ENCODE results near the gene SUFU. TPM values are rescaled to one million over a fixed set of nuclear protein-coding genes. Genes with fewer than 3 reads are reported as not detected.

SUFU gene
- total RNA-seq, 1 experiment from 2014 or later = 2.7 TPM

DNA sequence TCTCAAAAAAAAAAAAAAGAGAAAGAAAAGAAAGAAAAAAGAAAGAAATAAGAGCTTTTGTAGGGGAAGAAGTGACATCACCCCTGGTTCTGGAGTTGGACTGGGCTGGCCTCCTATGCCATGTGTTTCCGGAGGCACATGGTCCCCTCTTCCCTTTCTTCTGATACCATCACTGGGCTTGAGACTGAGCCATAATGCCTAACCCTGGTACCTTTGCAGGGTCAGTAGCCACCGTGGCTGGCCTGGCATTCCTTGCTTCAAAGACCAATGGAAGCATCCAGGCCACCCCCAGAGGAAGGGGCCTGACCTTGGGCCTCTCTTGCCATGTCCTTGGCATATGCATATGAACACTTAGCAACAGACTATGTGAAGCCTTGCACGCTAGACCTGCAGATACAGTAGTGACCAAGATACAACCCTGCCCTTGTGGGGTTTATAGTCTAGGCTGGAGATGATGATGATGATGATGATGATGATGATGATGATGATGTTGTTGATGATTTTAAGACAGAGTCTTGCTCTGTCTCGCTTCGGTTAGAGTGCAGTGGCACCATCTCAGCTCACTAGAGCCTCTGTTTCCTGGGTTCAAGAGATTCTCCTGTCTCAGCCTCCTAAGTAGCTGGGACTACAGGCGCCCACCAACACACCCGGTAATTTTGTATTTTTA is 31.8 kb downstream of the SUFU start:
- CTCF ChIA-PET = no interaction called here
- H3K9me2 ChIP-seq (replicated peaks; ENCODE audit: low read length) = no peaks in the 10 kb centered on the region
- no peaks in the 10 kb centered on the region for H3K27me3 ChIP-seq (ENCODE audit: low read length)
- intact Hi-C loops (cut with micrococcal nuclease) = no loop called here
- no TSS peak for BruUV-seq (replicated peaks)
- H2AFZ ChIP-seq (ENCODE audit: low read length) = no peak overlapping the region
- H3K9me3 ChIP-seq (ENCODE audit: low read length) = no peaks in the 10 kb centered on the region
- H3K4me1 ChIP-seq (ENCODE audit: insufficient read depth, low read length) = no peaks in the 10 kb centered on the region
- POLR2A ChIA-PET (ENCODE audit: unreplicated experiment) = no interaction called here
- H3K27ac ChIP-seq (ENCODE audit: low read length) = no peak overlapping the region
- no peak overlapping the region for H3K4me3 ChIP-seq (ENCODE audit: low read length)
- no peaks in the 10 kb centered on the region for H3K79me2 ChIP-seq (ENCODE audit: low read length)
- no peaks in the 10 kb centered on the region for H3F3A ChIP-seq (ENCODE audit: low read length, unreplicated experiment)
- H3K9ac ChIP-seq (ENCODE audit: low read length) = no peak overlapping the region
- H3K4me2 ChIP-seq (ENCODE audit: low read length) = no peak overlapping the region
- no peak for DNase-seq
- no peak for ATAC-seq
- TF ChIP-seq, protein P1, sequence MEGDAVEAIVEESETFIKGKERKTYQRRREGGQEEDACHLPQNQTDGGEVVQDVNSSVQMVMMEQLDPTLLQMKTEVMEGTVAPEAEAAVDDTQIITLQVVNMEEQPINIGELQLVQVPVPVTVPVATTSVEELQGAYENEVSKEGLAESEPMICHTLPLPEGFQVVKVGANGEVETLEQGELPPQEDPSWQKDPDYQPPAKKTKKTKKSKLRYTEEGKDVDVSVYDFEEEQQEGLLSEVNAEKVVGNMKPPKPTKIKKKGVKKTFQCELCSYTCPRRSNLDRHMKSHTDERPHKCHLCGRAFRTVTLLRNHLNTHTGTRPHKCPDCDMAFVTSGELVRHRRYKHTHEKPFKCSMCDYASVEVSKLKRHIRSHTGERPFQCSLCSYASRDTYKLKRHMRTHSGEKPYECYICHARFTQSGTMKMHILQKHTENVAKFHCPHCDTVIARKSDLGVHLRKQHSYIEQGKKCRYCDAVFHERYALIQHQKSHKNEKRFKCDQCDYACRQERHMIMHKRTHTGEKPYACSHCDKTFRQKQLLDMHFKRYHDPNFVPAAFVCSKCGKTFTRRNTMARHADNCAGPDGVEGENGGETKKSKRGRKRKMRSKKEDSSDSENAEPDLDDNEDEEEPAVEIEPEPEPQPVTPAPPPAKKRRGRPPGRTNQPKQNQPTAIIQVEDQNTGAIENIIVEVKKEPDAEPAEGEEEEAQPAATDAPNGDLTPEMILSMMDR (conservative IDR thresholded peaks at IDR 0.05; ENCODE audit: low read depth, low read length) = no peak
- TF ChIP-seq EZH2phosphoT487 (IDR thresholded peaks at IDR 0.05; ENCODE audit: borderline replicate concordance, low read length) (no peak), EZH2 (IDR thresholded peaks at IDR 0.05; ENCODE audit: low read length, unreplicated experiment) (no peak)
- H3K36me3 ChIP-seq (ENCODE audit: low read depth, low read length) = no peaks in the 10 kb centered on the region
- no peaks in the 10 kb centered on the region for H4K20me1 ChIP-seq (ENCODE audit: low read length)

DNA sequence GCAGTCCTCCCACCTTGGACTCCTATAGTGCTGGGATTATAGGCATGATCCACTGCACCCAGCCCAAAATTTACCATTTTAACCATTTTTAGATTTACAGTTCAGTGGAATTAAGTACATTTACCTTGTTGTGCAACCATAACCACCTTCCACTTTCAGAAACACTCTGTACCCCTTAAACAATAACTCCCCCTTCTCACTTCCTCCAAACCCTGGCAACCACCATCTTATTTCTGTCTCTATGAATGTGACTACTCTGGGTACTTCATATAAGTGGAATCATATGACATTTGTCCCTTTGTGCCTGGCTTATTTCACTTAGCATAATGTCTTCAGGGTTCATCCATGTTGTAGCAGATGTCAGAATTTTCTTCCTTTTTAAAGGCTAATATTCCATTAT is 33.6 kb downstream of the SUFU start:
- Histone ChIP-seq H3F3A (ENCODE audit: low read length, unreplicated experiment) (no peaks in the 10 kb centered on the region), H3K9ac (ENCODE audit: low read length) (no peak overlapping the region), H3K4me3 (ENCODE audit: low read length) (no peak overlapping the region), H3K79me2 (ENCODE audit: low read length) (no peaks in the 10 kb centered on the region), H3K27ac (ENCODE audit: low read length) (no peak overlapping the region), H3K27me3 (ENCODE audit: low read length) (no peaks in the 10 kb centered on the region), H3K9me2 (replicated peaks; ENCODE audit: low read length) (no peaks in the 10 kb centered on the region), H4K20me1 (ENCODE audit: low read length) (no peaks in the 10 kb centered on the region), H2AFZ (ENCODE audit: low read length) (no peak overlapping the region), H3K9me3 (ENCODE audit: low read length) (no peaks in the 10 kb centered on the region), H3K4me2 (ENCODE audit: low read length) (no peak overlapping the region), H3K4me1 (ENCODE audit: insufficient read depth, low read length) (no peaks in the 10 kb centered on the region), H3K36me3 (ENCODE audit: low read depth, low read length) (no peaks in the 10 kb centered on the region)
- ChIA-PET POLR2A (ENCODE audit: unreplicated experiment) (no interaction called here), CTCF (no interaction called here)
- DNase-seq (no peak), ATAC-seq (no peak)
- intact Hi-C loops (cut with micrococcal nuclease) = no loop called here
- TF ChIP-seq EZH2 (IDR thresholded peaks at IDR 0.05; ENCODE audit: low read length, unreplicated experiment) = no peak
- no peak for TF ChIP-seq EZH2phosphoT487 (IDR thresholded peaks at IDR 0.05; ENCODE audit: borderline replicate concordance, low read length)
- TF ChIP-seq, protein P1 (conservative IDR thresholded peaks at IDR 0.05; ENCODE audit: low read depth, low read length) = no peak
- no TSS peak for BruUV-seq (replicated peaks)

DNA sequence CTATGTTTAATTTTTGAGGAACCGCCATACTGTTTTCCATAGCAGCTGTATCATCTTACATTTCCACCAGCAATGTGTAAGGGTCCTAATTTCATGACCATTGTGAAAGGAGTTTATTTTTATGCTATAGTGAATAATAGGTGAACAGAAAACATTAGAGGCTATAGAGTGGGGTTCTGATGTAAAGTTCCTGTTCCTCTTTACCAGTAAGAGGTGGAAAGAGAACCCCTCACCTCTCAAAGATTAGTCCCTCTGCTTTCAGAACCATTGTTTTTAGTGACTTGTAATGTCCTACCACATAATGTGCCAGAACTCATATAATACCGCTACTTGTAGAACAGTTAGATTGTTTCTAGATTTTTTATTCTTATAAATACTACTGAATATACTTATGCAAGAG is 34.2 kb downstream of the SUFU start:
- Histone ChIP-seq H3K79me2 (ENCODE audit: low read length) (no peaks in the 10 kb centered on the region), H3K9me3 (ENCODE audit: low read length) (no peaks in the 10 kb centered on the region), H3K27ac (ENCODE audit: low read length) (no peak overlapping the region), H3K27me3 (ENCODE audit: low read length) (no peaks in the 10 kb centered on the region), H3K9me2 (replicated peaks; ENCODE audit: low read length) (no peaks in the 10 kb centered on the region), H3K36me3 (ENCODE audit: low read depth, low read length) (no peaks in the 10 kb centered on the region), H2AFZ (ENCODE audit: low read length) (no peak overlapping the region), H4K20me1 (ENCODE audit: low read length) (no peaks in the 10 kb centered on the region), H3K4me3 (ENCODE audit: low read length) (no peak overlapping the region), H3K4me1 (ENCODE audit: insufficient read depth, low read length) (no peaks in the 10 kb centered on the region), H3F3A (ENCODE audit: low read length, unreplicated experiment) (no peaks in the 10 kb centered on the region), H3K4me2 (ENCODE audit: low read length) (no peak overlapping the region), H3K9ac (ENCODE audit: low read length) (no peak overlapping the region)
- no peak for ATAC-seq
- no TSS peak for BruUV-seq (replicated peaks)
- TF ChIP-seq EZH2 (IDR thresholded peaks at IDR 0.05; ENCODE audit: low read length, unreplicated experiment) (no peak), EZH2phosphoT487 (IDR thresholded peaks at IDR 0.05; ENCODE audit: borderline replicate concordance, low read length) (no peak)
- TF ChIP-seq, protein P1 (conservative IDR thresholded peaks at IDR 0.05; ENCODE audit: low read depth, low read length) = no peak
- POLR2A ChIA-PET (ENCODE audit: unreplicated experiment) = no interaction called here
- CTCF ChIA-PET = no interaction called here
- no peak for DNase-seq
- intact Hi-C loops (cut with micrococcal nuclease) = no loop called here
